Measurements from ENCODE around the gene MRPS15.

The MRPS15 gene

GRCh38 chr1:36465731-36466369, 1.7 kb upstream of the MRPS15 start:
- DNase-seq (ENCODE audit: low read depth), result peak; percentile 10
- no peak for TF ChIP-seq CTCF (IDR thresholded peaks at IDR 0.05; ENCODE audit: low read length, missing control alignments)
- H3K4me3 ChIP-seq (replicated peaks; ENCODE audit: low read depth, low read length), result no peak overlapping the region

GRCh38 chr1:36464605-36465393, 615 bp upstream of the MRPS15 start:
- DNase-seq (ENCODE audit: low read depth), result no peak
- peak overlapping the region; percentile 83 for H3K4me3 ChIP-seq (replicated peaks; ENCODE audit: low read depth, low read length)
- TF ChIP-seq CTCF (IDR thresholded peaks at IDR 0.05; ENCODE audit: low read length, missing control alignments), result no peak

- no peak for TF ChIP-seq CTCF (IDR thresholded peaks at IDR 0.05; ENCODE audit: low read length, missing control alignments)
- DNase-seq (ENCODE audit: low read depth), result no peak
- H3K4me3 ChIP-seq (replicated peaks; ENCODE audit: low read depth, low read length), result peak overlapping the region; percentile 83
These were observed 751 bp downstream of the MRPS15 start for GRCh38 chr1:36463463-36463802.

GRCh38 chr1:36458910-36459309, 5.3 kb downstream of the MRPS15 start:
- no peak for TF ChIP-seq CTCF (IDR thresholded peaks at IDR 0.05; ENCODE audit: low read length, missing control alignments)
- no peak for DNase-seq (ENCODE audit: low read depth)
- H3K4me3 ChIP-seq (replicated peaks; ENCODE audit: low read depth, low read length), result no peak overlapping the region

- H3K4me3 ChIP-seq (replicated peaks; ENCODE audit: low read depth, low read length), result no peak overlapping the region
- DNase-seq (ENCODE audit: low read depth), result no peak
- no peak for TF ChIP-seq CTCF (IDR thresholded peaks at IDR 0.05; ENCODE audit: low read length, missing control alignments)
These were observed 6.5 kb downstream of the MRPS15 start for GRCh38 chr1:36457691-36458090.

- no peak overlapping the region for H3K4me3 ChIP-seq (replicated peaks; ENCODE audit: low read depth, low read length)
- DNase-seq (ENCODE audit: low read depth), result no peak
- TF ChIP-seq CTCF (IDR thresholded peaks at IDR 0.05; ENCODE audit: low read length, missing control alignments), result no peak
These were observed 7.7 kb downstream of the MRPS15 start for GRCh38 chr1:36456391-36456928.

Measured in fibroblast of pulmonary artery (primary cell).